Measurements from ENCODE around the gene ZNF577.
"Not testable (repeated sequence)": the region's sequence is repeated elsewhere in the genome, so short reads cannot be mapped to it uniquely, and the experiment has no call there.

The ZNF577 gene

DNA sequence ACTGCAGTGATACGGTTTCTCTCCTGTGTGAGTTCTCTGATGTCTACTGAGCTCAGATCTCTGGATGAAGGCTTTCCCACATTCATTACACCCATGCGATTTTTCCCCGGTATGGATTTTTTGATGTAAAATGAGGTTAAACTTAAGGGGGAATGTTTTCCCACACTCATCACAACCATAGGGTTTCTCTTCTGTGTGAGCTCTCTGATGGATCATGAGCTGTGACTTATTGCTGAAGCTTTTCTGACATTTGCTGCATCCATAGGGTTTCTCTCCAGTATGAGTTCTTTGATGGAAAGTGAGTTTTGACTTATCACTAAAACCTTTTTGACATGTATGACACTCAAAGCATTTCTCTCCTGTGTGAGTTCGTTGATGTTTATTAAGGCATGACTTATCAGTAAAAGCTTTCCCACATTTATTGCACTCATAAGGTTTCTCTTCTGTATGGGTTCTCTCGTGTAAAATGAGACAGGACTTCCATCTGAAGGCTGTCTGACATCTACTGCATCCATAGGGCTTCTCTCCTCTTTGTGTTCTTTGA, 27.6 kb upstream of the ZNF577 start:
- TF ChIP-seq FOXP2 (optimal IDR thresholded peaks at IDR 0.05; ENCODE audit: control extremely low read depth, extremely low read length, insufficient read depth) (no peak), EZH2 (IDR thresholded peaks at IDR 0.05) (no peak), POLR2AphosphoS5 (IDR thresholded peaks at IDR 0.05; ENCODE audit: borderline replicate concordance, low read depth, low read length) (no peak)
- Histone ChIP-seq H3K9ac (ENCODE audit: insufficient read length) (no peak overlapping the region), H3K27ac (no peak overlapping the region), H3K4me3 (no peak overlapping the region), H3K36me3 (ENCODE audit: insufficient read depth, low read length) (no peaks in the 10 kb centered on the region), H3K9me3 (ENCODE audit: low read depth, low read length) (0 out of 2 replicates have a peak, but pooled peaks cover 7% of the 10 kb centered on the region)
- DNase-seq (ENCODE audit: low read depth, low spot score) = no peak

DNA sequence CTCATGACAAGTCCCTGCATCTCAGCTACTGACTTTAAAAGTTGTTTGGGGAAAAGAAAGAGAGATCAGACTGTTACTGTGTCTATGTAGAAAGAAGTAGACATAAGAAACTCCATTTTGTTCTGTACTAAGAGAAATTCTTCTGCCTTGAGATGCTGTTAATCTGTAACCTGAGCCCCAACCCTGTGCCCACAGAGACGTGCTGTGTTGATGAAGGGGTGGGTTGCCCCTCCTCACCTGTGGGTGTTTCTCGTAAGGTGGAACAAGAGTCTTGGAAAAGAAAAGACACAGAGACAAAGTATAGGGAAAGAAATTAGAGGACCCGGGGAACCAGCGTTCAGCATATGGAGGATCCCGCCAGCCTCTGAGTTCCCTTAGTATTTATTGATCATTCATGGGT, 20.2 kb upstream of the ZNF577 start:
- not testable (repeated sequence) for H3K9ac ChIP-seq (ENCODE audit: insufficient read length); DNase-seq (ENCODE audit: low read depth, low spot score); H3K27ac ChIP-seq; H3K9me3 ChIP-seq (ENCODE audit: low read depth, low read length); H3K4me3 ChIP-seq; H3K36me3 ChIP-seq (ENCODE audit: insufficient read depth, low read length)

DNA sequence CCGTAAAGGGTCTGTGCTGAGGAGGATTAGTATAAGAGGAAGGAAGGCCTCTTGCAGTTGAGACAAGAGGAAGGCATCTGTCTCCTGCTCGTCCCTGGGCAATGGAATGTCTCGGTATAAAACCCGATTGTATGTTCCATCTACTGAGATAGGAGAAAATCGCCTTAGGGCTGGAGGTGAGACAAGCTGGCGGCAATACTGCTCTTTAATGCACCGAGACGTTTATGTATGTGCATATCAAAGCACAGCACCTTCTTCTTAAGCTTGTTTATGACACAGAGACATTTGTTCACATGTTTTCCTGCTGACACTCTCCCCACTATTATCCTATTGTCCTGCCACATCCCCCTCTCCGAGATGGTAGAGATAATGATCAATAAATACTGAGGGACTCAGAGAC, 18.4 kb upstream of the ZNF577 start:
- not testable (repeated sequence) for H3K9ac ChIP-seq (ENCODE audit: insufficient read length); H3K9me3 ChIP-seq (ENCODE audit: low read depth, low read length); H3K4me3 ChIP-seq; H3K27ac ChIP-seq; DNase-seq (ENCODE audit: low read depth, low spot score)
- H3K36me3 ChIP-seq (ENCODE audit: insufficient read depth, low read length) = peaks cover 14% of the 10 kb centered on the region

GRCh38 chr19:51905639-51906038, 17.9 kb upstream of the ZNF577 start:
- not testable (repeated sequence) for H3K9ac ChIP-seq (ENCODE audit: insufficient read length); H3K4me3 ChIP-seq; DNase-seq (ENCODE audit: low read depth, low spot score); H3K9me3 ChIP-seq (ENCODE audit: low read depth, low read length); H3K27ac ChIP-seq
- peaks cover 18% of the 10 kb centered on the region for H3K36me3 ChIP-seq (ENCODE audit: insufficient read depth, low read length)

DNA sequence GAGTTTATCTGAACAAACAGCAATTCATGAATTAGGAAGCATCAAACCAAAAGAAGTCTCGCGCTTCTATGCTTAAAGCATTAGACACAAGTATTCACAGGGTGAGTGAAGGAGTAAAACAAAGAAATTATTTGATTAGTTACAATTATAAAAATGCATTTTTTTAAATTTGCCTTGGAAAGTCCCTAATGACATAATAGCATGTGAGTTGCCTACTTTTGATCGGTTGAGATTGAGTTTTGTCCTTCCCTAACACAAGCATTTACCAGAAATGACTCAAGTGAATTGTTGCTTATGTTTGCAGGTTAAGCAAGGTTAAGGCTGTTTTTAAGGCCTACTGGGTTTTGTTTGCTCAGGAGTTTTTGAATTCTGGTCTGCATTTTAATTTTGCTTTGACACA, 17.5 kb upstream of the ZNF577 start:
- Histone ChIP-seq H3K9ac (ENCODE audit: insufficient read length) (no peak overlapping the region), H3K4me3 (peak overlapping the region; percentile 81; the same call in 1 of the 2 replicates), H3K36me3 (ENCODE audit: insufficient read depth, low read length) (peaks cover 23% of the 10 kb centered on the region), H3K9me3 (ENCODE audit: low read depth, low read length) (0 out of 2 replicates have a peak, but pooled peaks cover 6% of the 10 kb centered on the region), H3K27ac (no peak overlapping the region)
- DNase-seq (ENCODE audit: low read depth, low spot score) = no peak
- TF ChIP-seq FOXP2 (optimal IDR thresholded peaks at IDR 0.05; ENCODE audit: control extremely low read depth, extremely low read length, insufficient read depth) (no peak), EZH2 (IDR thresholded peaks at IDR 0.05) (no peak), POLR2AphosphoS5 (IDR thresholded peaks at IDR 0.05; ENCODE audit: borderline replicate concordance, low read depth, low read length) (no peak)

GRCh38 chr19:51904331-51905165, 16.8 kb upstream of the ZNF577 start, which contains the start of gene ZNF649:
Gene ZNF649 (minus strand): TSS chr19:51905017. CDS start chr19:51900107, 4,910 bp downstream.
- H3K9ac ChIP-seq (ENCODE audit: insufficient read length) = peak within 1 kb of the TSS; percentile 73
- peak within 1 kb of the TSS; percentile 81 for H3K4me3 ChIP-seq
- peaks cover 8% of the 10 kb centered on the region for H3K9me3 ChIP-seq (ENCODE audit: low read depth, low read length)
- TF ChIP-seq FOXP2 (optimal IDR thresholded peaks at IDR 0.05; ENCODE audit: control extremely low read depth, extremely low read length, insufficient read depth) (no peak), POLR2AphosphoS5 (IDR thresholded peaks at IDR 0.05; ENCODE audit: borderline replicate concordance, low read depth, low read length) (peak; percentile 82)
- H3K27ac ChIP-seq = 0 out of 2 replicates have a peak within 1 kb of the TSS, but pooled peaks have one; percentile 7
- H3K36me3 ChIP-seq (ENCODE audit: insufficient read depth, low read length) = peaks cover 29% of the 10 kb centered on the region
- no peak for DNase-seq (ENCODE audit: low read depth, low spot score)

DNA sequence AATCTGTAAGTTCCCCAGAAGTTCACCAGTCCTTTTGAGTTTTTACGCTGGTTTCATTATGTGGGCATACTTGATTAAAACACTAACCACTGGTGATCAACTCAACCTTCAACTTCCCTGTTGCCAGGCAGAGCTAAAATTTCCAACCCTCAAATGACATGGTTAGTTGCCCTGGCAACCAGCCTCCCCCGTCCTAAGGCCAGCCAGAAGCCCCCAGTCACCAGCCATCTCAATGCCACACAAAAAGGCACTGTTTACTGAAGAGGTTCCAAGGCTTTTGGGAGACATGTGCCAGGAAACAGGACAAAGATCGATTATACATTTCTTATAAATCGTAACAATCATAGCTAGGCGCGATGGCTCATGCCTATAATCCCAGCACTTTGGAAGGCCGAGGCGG, 15.4 kb upstream of the ZNF577 start:
- no peak overlapping the region for H3K9ac ChIP-seq (ENCODE audit: insufficient read length)

DNA sequence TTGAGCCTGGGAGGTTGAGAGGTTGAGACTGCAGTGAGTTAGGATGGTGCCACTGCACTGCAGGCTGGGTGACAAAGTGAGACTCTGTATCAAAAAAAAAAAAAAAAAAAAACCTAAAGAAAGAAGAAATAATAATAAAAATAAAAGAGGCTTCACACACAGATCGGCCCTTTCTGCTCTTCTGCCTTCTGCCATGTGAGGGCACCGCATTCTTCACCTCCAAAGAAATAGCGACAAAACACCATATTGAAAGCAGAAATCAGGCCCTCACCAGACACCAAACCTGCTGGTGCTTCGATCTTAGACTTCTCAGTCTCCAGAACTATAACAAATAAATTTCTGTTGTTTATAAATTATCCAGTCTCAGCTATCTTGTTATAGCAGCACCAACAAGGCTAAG, 14.1 kb upstream of the ZNF577 start:
- DNase-seq (ENCODE audit: low read depth, low spot score) = no peak
- Histone ChIP-seq H3K9ac (ENCODE audit: insufficient read length) (no peak overlapping the region), H3K9me3 (ENCODE audit: low read depth, low read length) (peaks cover 20% of the 10 kb centered on the region)

More for the DNA sequence above, 15.4 kb upstream of the ZNF577 start:
- Histone ChIP-seq H3K27ac (no peak overlapping the region), H3K4me3 (no peak overlapping the region), H3K9me3 (ENCODE audit: low read depth, low read length) (peaks cover 14% of the 10 kb centered on the region), H3K36me3 (ENCODE audit: insufficient read depth, low read length) (peaks cover 41% of the 10 kb centered on the region)
- TF ChIP-seq FOXP2 (optimal IDR thresholded peaks at IDR 0.05; ENCODE audit: control extremely low read depth, extremely low read length, insufficient read depth) = no peak
- no peak for TF ChIP-seq POLR2AphosphoS5 (IDR thresholded peaks at IDR 0.05; ENCODE audit: borderline replicate concordance, low read depth, low read length)
- TF ChIP-seq EZH2 (IDR thresholded peaks at IDR 0.05) = no peak
- no peak for DNase-seq (ENCODE audit: low read depth, low spot score)

DNA sequence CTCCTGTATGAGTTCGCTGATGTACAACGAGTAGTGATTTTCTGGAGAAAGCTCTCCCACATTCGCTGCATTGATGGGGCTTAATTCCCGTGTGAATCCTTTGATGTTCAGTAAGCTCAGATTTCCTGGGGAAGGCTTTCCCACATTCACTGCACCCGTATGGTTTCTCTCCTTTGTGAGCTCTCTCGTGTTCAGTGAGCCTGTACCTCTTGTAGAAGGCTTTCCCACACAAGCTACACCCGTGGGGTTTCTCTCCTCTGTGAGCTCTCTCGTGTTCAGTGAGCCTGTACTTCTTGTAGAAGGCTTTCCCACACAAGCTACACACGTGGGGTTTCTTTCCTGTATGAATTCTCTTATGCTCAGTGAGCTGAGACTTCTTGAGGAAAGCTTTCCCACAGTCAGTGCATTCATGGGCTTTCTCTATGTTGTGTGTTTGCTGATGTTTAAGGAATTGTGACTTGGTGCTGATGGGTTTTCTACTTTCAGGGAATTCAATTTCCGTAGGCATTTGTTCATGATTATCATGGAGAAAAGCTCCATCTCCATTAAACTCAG, 3.5 kb upstream of the ZNF577 start:
- H3K9ac ChIP-seq (ENCODE audit: insufficient read length) = no peak overlapping the region
- no peak overlapping the region for H3K27ac ChIP-seq
- peaks cover 17% of the 10 kb centered on the region for H3K9me3 ChIP-seq (ENCODE audit: low read depth, low read length)
- DNase-seq (ENCODE audit: low read depth, low spot score) = no peak
- TF ChIP-seq EZH2 (IDR thresholded peaks at IDR 0.05) (no peak), FOXP2 (optimal IDR thresholded peaks at IDR 0.05; ENCODE audit: control extremely low read depth, extremely low read length, insufficient read depth) (no peak), POLR2AphosphoS5 (IDR thresholded peaks at IDR 0.05; ENCODE audit: borderline replicate concordance, low read depth, low read length) (no peak)
- peaks cover 72% of the 10 kb centered on the region for H3K36me3 ChIP-seq (ENCODE audit: insufficient read depth, low read length)
- H3K4me3 ChIP-seq = no peak overlapping the region

More for the DNA sequence above, 14.1 kb upstream of the ZNF577 start:
- H3K27ac ChIP-seq = no peak overlapping the region
- H3K4me3 ChIP-seq = no peak overlapping the region
- peaks cover 54% of the 10 kb centered on the region for H3K36me3 ChIP-seq (ENCODE audit: insufficient read depth, low read length)
- TF ChIP-seq POLR2AphosphoS5 (IDR thresholded peaks at IDR 0.05; ENCODE audit: borderline replicate concordance, low read depth, low read length) (no peak), FOXP2 (optimal IDR thresholded peaks at IDR 0.05; ENCODE audit: control extremely low read depth, extremely low read length, insufficient read depth) (no peak), EZH2 (IDR thresholded peaks at IDR 0.05) (no peak)
